HG02642 (cell line): ENCODE measurements around the gene GNA14.
A peak's percentile ranks its signal among the peaks of the same experiment; 100 is the strongest.
"Not testable (repeated sequence)": the region's sequence is repeated elsewhere in the genome, so short reads cannot be mapped to it uniquely, and the experiment has no call there.

Experiments used
- ATAC-seq: cut with Tn5 transposase; IDR thresholded peaks from one replicate; pipeline ENCODE4 v1.9.1; 2021; ENCODE audit warnings: mild to moderate bottlenecking; ENCODE audit not compliant: unreplicated experiment, poor library complexity

Gene GNA14

DNA sequence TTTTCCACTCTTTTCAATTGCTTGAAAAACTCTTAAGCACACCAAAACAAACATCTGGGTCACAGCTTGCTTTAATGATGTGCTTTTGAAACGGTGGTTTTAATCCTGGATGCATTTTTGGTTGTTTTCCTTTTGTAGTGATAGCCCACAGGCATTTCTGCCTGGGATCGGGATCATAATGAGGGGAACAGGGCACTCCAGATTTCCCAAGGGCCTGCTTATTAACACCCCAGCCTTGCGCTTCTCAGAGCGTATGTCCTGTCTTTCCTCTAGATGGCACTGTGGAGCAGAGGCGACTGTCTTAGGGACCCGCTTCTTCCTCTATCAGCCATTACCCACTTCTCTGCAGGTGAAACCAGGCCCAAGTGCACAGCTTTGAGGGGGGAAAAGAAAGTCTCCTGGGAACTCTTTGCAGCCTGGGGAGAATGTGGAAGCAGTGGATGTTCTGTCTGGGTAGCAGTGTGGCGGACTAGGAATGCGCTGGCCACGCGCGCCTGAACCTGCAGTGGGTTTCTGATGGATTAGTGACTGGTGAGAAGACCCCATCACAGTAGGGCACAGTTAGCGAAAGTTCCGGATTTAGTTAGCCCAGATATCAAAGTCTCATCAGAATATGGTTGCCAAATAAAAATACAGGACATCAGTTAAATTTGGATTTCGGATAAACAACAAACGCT, 190.1 kb downstream of the GNA14 start:
- peak; percentile 81 for ATAC-seq

DNA sequence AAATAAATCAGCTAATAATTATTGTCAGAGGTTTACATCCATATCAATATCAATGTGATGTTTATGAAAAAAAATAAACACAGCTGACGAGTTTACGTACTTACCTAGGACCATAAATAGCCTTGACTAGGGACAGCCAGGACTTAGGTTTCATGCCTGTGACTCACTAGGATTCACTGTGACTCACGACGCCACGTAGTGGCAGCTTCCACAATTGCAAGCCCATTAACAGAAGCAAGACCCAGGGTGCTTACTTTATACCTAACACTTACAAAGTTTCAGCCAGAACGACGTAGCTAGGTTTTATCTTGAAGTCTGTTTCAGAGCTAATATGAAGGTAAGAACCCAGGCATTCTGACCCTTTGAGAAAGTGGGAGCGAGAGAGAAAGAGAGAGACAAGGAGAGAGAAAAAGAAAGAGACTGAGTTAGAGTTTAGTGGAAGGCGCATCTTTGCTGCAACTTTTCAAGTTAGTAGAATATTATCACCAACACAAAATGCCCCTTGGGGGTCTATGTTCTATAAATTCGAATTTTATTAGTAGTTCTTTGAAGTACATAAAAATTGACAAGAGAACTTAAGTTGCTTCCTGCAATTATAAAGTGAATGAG, 191.2 kb downstream of the GNA14 start:
- ATAC-seq = peak; percentile 79

DNA sequence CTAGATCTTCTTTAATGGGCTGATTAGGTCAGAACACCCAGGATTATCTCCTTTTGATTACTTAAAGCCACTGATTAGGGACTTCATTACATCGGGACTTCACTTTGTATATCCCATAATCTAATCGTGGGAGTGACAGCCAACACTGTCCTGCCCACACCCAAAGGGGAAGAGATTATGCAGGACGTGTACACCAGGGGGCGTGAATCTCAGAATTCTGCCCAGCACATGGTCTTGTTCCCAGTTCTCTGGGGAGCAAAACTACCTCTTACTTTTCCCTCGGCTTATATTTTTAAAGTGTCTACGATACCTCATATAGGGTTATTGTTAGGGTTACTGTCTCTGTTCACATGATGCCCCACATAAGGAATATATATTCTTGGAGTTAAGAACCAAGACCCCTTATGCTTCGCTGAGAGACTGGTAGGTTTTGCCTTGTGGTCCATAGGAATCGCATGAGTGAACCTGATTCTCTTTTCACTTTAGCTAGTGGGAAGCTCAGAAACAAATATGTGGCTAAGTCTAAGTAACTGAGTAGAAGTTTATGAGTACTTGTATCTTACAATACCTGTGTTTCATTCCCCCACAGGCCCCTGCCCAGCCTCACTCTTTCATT, 192.7 kb downstream of the GNA14 start:
- peak; percentile 60 for ATAC-seq

DNA sequence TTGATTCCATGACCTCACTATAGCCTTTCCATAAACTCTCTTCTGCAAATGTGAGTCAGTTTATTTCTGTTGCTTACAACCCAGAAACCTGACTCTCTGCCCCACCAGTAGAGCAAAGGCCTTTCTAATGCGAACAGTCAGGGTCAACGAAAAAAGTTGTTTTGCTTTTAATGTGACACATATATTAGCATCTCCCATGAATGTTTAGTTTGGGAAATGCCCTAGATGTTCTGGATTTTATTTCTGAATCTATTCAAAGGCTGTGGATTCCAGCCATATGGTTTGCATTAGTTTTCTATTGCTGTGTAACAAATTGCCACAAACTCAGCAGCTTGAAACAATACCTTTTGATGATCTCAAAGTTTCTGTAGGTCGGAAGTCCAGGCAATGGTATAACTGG, 193.5 kb downstream of the GNA14 start:
- ATAC-seq = no peak

DNA sequence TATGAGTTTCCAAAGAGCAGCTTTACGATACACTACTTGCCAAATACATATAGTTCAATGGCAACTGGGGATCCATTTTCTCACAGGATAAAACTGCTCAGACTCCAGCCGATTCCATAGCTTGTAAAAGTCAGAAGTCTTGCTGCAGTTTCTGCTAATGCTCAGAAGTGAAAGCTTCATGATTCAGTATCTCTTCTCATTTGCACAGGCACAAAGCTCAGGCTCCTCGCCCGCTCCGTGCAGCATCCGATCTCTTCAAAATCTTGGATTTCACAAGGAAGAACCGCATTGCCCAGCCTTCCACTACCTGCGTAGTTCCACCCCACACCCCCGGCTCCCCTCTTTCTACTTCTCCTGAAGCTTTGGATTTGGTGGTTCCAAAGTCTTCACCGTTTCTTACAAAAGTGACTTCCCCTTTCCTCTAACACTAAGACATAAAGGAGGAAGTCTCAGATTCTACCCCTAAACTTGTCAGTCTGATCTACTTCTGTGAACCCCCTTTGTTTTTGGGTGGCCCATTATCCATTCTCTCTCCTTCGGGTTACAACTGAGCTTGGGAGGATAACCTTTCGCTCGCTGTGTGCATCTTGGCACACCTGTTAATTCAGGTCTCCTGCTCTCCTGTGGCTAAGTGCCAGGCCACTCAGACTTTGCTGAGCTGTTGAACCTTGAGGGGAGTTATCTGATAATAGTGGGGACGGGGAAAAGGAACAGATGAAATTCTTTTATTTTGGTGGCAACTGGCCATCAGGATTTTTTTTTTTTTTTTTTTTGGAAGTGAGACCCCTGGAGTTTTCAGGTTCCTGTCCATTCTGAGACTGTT, 194.1 kb downstream of the GNA14 start:
- ATAC-seq = no peak

DNA sequence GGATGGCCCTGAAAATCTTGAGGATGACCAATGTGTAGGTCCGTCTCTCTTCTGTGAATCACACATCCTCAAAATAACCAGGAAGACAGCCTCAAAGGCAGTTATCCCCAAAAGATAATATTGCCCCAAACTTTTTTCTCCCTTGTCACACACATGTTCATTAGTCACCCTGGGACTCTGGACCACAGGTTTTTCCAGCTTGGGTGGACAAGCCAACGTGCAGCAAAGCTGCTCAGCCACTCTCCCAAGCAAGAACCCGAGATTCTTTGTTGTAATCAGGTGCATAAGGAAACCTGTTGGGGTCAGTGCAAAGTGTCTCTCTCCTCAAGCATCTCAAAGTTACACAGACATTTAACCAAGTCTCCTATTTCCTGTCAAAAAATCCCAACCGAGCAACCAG, 196.6 kb downstream of the GNA14 start:
- no peak for ATAC-seq

DNA sequence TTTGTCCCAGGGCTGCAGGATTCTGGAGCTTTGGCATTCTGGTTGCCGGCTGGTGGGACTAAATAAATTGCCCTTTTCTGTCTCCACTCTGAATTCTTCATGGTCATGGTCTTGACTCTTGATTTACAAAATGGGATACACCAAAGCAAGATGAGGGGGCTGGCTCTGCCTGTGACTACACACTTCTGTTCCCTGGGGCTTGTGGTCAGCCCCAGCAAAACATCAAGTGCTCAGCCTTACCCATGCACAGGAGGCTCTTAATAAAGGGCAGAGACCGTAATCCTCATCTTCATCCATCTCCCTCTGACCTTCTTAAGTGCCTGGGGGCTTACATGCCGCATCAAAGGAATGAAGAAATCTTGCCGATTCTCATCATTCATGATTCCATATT, 198.0 kb downstream of the GNA14 start:
- ATAC-seq = no peak

DNA sequence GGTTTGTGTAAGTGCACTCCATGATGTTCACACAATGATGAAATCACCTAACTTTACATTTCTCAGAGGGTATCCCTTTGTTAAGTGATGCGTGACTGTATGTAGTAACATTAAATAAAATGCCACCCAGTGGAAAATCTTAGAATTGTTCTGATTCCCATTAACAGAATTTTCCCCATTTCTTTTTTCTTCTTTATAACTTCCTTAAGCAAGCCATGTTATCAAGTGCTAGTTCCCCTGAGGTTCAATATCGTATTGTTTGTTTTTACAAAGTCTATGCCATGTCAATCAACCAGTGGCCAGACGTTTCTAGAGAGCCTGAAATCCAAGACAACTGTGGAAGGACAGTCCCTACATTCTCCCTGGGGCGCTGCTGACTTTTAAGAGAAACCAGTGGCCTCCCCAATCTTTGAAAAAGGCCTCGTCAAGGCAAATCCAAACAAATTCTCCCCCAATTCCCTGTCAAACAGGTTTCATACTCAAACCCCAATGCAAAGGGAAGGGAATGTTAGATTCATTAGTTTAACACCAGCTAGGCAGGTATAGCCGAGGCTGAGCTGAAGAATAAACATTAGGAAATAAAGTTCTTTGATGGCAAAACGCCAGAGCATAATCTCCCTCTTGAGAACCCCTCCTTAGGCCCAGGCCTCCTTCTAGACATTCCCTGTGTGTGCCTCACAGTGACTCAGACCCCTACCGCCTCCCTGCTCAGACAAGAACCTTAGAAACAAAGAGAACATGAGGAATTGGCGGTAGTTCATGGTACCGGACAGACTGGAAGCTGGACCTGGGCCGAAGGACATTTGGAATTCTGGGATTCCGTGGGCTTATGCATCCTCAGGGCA, 198.7 kb downstream of the GNA14 start:
- ATAC-seq = no peak

DNA sequence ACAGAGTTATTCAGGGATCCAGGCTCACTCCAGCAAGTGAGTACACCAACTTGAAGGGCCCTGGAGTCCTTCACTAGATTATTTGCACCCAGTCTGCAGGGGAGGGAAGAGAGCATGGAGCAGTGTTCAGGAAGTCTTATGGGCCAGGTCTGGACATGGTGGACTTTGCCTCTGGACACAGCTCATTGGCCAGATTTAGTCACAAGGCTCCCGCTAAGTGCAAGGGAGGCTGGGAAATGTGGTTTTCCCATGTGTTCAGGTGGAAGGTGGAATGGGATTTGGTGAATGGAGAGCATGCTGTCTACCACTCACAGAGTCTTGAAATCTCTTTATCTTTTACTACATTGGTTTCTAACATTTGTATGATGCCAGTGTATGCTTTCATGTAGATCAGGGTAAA, 200.5 kb downstream of the GNA14 start:
- no peak for ATAC-seq

DNA sequence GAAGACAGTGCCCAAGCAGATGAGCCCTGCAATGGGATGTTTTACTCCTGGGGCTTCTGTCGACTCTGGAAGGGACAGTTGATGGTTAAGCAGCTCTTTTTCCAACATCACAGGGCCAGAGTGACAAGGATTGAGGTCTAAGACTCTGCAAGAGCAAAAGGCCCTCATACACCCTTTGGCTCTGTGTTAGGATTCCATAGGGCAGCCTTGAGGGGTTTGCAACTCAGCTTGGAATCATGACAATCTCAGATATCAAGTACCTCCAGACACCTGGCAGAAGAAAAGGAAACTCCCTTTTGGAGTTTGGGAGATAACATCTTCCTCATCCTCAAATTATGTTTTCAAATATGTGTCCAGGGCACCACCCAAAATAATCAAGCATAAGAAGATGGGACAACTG, 205.7 kb downstream of the GNA14 start:
- no peak for ATAC-seq

DNA sequence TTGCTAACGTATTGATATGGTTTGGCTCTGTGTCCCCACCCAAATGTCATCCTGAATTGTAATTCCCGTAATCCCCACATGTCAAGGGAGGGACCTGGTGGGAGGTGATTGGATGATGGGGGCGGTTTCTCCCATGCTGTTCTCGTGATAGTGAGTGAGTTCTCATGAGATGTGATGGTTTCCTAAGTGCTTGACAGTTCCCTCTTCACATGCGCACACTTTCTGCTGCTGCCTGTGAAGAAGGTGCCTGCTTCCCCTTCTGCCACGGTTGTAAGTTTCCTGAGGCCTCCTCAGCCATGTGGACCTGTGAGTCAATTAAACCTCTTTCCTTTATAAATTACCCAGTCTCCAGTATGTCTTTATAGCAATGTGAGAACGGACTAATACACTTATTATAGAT, 207.0 kb downstream of the GNA14 start:
- ATAC-seq = not testable (repeated sequence)

DNA sequence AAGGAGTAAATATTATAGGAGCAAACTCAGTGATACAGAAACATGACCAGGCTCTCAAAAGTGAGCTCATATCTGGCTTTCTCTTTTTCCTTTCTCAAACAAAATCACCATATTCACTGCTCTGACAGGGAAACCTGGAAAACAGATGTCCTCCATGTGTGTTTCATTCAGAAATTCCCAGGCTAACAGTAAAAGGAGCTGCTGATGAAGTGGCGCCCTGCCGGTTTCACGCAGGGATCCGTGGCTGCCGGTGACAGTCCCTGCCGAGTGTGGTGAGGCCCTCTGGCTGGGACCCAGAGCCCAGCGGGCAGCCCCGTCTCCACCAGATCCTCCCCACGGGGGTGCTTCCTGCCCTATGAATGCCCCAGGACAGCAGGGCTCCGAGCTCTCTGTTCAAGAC, 208.1 kb downstream of the GNA14 start:
- ATAC-seq = no peak

DNA sequence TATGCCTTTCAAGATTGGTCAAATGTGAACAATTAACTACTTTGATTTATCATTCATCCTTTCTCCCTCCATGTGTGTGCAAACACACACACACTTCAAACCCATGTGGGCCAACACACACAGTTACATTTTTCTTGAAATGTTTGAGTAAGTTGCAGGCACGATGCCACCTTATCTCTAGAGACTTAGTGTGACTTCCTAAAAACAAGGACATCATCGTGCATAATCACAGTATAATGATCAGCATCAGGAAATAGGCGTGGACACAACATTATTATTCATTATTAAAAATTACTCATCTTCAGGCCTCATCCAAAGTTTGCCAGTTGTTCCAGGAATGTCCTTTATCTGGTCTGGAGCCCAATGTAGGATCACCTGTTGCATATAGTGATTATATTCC, 209.5 kb downstream of the GNA14 start:
- ATAC-seq = no peak

DNA sequence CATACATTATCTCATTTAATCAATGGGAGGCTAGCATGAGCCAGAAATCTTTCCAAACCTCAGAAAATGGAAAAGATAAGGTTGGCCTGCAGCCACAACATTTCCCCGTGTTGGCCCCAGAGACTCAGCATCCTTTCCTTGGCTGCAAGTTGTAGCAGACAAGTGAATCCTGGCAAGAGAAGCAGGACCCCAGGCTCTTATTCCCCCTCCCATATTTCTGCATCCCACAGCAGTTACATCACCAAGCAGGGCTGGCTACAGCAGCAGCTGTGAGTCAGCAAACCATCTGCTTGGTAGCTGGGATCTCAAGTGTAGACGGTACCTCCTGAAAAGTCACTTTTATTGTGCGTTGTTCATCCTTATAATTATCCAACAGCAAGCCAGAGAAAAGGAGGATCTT, 212.4 kb downstream of the GNA14 start:
- no peak for ATAC-seq

DNA sequence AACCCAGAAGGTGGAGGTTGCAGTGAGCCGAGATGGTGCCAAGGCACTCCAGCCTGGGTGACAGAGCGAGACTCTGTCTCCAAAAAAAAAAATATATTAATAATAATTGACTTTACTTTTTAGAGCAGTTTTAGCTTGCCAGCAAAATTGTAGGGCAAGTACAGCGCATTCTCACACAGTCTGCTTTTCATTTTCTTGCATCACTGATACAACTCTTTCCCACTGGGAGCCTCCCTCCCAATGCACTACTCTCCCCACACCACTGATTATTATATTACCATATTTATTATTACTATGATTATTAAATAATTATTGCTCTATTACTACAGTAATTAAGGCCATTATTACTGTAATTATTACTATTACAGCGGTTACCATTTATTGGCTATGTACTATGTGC, 212.8 kb downstream of the GNA14 start:
- ATAC-seq = no peak

DNA sequence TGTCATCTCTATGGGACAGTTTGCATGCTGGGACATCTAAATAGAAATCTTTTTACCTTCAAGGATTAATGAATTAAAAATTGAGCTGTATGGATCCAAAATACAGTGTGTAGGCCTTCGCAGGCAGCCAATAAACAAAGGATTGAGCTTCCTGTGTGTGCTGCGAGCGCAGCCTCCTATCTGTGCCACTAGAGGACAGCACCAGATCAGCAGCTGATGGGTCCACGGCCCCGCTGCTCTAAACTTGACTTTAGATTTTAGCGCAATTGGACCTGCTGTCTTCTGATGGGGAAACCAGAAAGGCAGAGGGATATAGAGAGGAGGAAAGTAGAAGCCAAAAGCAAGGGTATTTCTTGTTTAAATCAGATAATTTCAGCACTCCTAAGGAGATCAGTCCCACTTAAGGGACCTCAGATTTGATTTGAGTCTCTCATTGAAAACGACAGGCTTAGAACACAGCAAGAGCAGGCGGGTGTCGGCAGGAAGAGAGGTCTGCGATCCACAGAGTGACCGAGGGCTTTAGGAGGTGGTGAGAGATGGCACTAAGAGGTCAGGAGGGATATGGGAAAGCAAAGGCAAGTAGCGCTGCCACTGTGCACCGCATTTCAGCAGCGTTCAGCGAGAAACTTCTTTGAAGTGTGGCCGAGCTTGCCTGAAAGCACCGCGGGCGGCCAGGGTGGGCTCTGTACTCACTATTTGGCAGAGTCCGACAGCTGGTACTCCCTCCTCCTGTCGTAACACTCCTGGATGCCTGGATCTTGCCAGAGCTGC, 214.3 kb downstream of the GNA14 start:
- peak; percentile 87 for ATAC-seq

DNA sequence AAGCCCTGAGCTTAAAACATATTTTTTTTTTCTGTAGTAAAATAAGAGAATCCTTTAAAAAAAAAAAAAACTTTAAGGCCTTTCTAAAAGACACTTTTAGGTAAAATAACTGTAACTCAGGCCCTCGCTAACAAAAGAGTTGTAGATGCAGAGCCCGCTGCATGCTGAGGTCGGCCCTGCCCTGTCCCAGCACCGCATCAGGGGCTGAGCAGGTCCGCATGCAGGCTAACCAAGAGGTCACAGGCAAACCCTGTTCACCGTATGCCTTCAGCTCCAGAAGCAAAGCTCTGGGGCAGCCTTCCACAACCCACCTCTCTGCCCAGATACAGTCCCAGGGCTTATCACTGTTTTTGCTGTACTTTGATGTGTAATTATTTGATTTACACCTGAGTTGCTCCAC, 216.1 kb downstream of the GNA14 start:
- ATAC-seq = no peak

DNA sequence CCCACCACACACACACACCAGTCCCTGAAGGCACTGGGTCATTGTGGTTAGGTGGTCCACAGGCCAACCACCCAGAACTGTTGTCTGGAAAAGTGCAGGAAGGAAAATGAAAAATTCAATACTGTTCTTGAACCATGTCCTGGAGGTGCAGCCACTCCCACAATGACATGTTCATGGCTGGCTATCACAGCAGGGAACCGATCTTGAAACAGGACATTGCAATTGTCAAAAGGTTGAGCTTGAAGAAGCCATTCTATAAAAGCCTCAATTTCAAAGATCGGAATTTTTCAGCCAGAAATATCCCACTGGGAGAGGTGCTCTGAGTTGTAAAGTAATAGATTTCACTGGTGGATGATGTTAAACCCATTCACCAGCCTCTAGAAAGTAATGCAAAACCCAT, 218.2 kb downstream of the GNA14 start:
- ATAC-seq = no peak

DNA sequence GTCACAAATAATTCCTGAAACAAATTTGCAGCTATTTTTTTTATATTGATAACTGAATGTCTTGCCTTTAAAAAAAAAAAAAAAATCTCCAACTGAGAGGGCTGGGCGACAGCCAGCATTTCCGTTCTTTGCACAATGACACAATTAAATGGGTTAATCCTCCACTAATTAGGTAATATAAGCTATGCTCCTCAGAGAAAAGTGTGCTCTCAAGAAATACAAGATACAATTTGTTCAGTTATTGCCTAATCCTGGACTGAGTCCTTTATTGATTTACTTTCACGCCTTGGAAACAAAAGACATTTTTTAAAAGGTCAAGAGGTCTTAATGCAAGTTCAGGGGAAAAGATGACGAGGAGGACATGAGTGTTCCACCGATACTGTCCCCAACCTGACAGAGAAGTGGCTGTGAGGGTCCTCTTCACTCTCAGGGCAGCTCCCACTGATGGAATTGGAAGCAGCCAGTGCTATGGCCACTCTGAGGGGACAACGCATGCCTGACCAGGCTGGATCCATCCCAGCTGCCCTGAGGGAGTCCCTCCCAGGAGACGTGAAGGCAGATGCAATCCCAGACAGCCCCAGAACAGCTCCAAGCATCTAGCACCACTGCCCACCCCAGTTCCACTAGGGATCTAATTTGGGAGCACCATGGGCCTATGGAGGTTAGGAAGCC, 220.7 kb downstream of the GNA14 start:
- no peak for ATAC-seq
